Sigmoid colon (tissue), 4 donors: ENCODE data around the gene COL3A1.

Source experiments
- CTCF ChIP-seq, 4 experiments: fragments of 450-650 bp in 3 of 4; fragments of 200-600 bp in 1 of 4; IDR thresholded peaks; one replicate each; pipeline ENCODE4 v1.5.1; 2016 to 2019; ENCODE audit warnings: antibody characterized with exemption in 4 of 4, mild to moderate bottlenecking in 3 of 4, moderate library complexity in 2 of 4
- EP300 ChIP-seq, 4 donors: sonication (generic); formaldehyde crosslinking; IDR thresholded peaks; one replicate each; pipeline ENCODE4 v1.6.1; 2017; ENCODE audit warnings: antibody characterized with exemption in 4 of 4
- POLR2A ChIP-seq, 2 donors: fragments of 450-650 bp; IDR thresholded peaks; one replicate each; pipeline ENCODE4 v1.6.1; 2016; ENCODE audit warnings: antibody characterized with exemption in 2 of 2, mild to moderate bottlenecking in 2 of 2, moderate library complexity in 2 of 2
- POLR2AphosphoS5 ChIP-seq, 4 donors: sonication (generic); formaldehyde crosslinking; IDR thresholded peaks; one replicate each; pipeline ENCODE4 v1.6.1; 2017; ENCODE audit warnings: antibody characterized with exemption in 4 of 4

- TF ChIP-seq CTCF (IDR thresholded peaks at IDR 0.05) (no peak), POLR2A (IDR thresholded peaks at IDR 0.05) (no peak), EP300 (IDR thresholded peaks at IDR 0.05) (no peak), POLR2AphosphoS5 (IDR thresholded peaks at IDR 0.05) (no peak)
These were observed 42.2 kb downstream of the COL3A1 start for GRCh38 chr2:189016311-189016861.
